Measurements from ENCODE around the gene TMED4.
"Not testable (repeated sequence)": the region's sequence is repeated elsewhere in the genome, so short reads cannot be mapped to it uniquely, and the experiment has no call there.

The TMED4 gene

GRCh38 chr7:44568771-44569560 is 13.1 kb downstream of the TMED4 start:
- no peak for DNase-seq

GRCh38 chr7:44567884-44568283 is 14.1 kb downstream of the TMED4 start:
- no peak for DNase-seq

GRCh38 chr7:44566680-44567079 is 15.4 kb downstream of the TMED4 start:
- DNase-seq, result no peak

GRCh38 chr7:44565795-44566559 is 16.1 kb downstream of the TMED4 start:
- DNase-seq, result no peak

- peak; percentile 33 to 43 for DNase-seq
These were observed 16.8 kb downstream of the TMED4 start for GRCh38 chr7:44565097-44565794.

- DNase-seq, result no peak
These were observed 17.4 kb downstream of the TMED4 start for GRCh38 chr7:44564606-44565005.

GRCh38 chr7:44563171-44563679 is 18.8 kb downstream of the TMED4 start:
- no peak for DNase-seq

GRCh38 chr7:44562622-44562962 is 19.4 kb downstream of the TMED4 start:
- not testable (repeated sequence) for DNase-seq

GRCh38 chr7:44561962-44562621 is 19.9 kb downstream of the TMED4 start:
- no peak for DNase-seq

- no peak for DNase-seq
These were observed 20.6 kb downstream of the TMED4 start for GRCh38 chr7:44561481-44561880.

GRCh38 chr7:44559485-44559884 is 22.5 kb downstream of the TMED4 start:
- DNase-seq, result no peak

- DNase-seq, result no peak
These were observed 24.5 kb downstream of the TMED4 start for GRCh38 chr7:44557485-44557884.

- DNase-seq, result no peak
These were observed 26.7 kb downstream of the TMED4 start for GRCh38 chr7:44555350-44555749.

- not testable (repeated sequence) for DNase-seq
These were observed 29.5 kb downstream of the TMED4 start for GRCh38 chr7:44552473-44553005.

- DNase-seq, result no peak
These were observed 32.6 kb downstream of the TMED4 start for GRCh38 chr7:44549457-44549856.

GRCh38 chr7:44548893-44549292 is 33.1 kb downstream of the TMED4 start:
- no peak for DNase-seq

GRCh38 chr7:44547536-44548231 is 34.3 kb downstream of the TMED4 start:
- no peak for DNase-seq

- DNase-seq, result no peak
These were observed 40.0 kb downstream of the TMED4 start for GRCh38 chr7:44541876-44542610.

- no peak for DNase-seq
These were observed 40.8 kb downstream of the TMED4 start, which contains the start of gene NPC1L1 for GRCh38 chr7:44541028-44541869. NPC1L1 (minus strand) TSS chr7:44541330; CDS start chr7:44541259, 71 bp downstream.

GRCh38 chr7:44540592-44541027 is 41.4 kb downstream of the TMED4 start:
- DNase-seq, result no peak

Measured in hippocampal formation (tissue), 2 donors.